ENCODE results near the gene SYCP2.

DNA sequence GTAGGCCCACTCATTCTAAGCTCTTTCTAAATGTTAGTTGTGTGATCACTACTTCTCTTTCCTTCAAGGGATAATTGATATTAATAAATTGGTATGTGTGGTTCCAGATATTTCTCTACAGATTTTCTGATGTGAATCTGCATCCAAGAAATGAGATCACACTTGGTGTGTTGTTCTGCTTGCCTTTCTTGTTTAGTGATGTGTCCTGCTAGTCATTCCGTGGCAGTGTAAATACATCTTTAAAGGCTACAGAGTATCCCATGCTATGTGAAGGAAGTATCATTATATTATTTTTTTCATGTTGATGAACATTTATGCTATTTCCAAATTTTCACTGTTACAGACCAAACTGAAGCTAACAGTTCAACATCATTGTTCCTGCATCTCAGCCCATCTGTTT, 38.0 kb upstream of the SYCP2 start:
- TF ChIP-seq RFX5 (IDR thresholded peaks at IDR 0.05; ENCODE audit: borderline replicate concordance, low read depth, low read length) (no peak), KDM1A (IDR thresholded peaks at IDR 0.05; ENCODE audit: borderline replicate concordance, low read length) (no peak)
- TF ChIP-seq, protein P1, sequence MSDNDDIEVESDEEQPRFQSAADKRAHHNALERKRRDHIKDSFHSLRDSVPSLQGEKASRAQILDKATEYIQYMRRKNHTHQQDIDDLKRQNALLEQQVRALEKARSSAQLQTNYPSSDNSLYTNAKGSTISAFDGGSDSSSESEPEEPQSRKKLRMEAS (IDR thresholded peaks at IDR 0.05), result no peak

All from H1 (cell line).